OCI-LY3 (cell line): Measurements from ENCODE around the gene TRPV4.

Source experiments
- H2AFZ ChIP-seq: fragments of 200-600, 300-600 bp; shearing (Covaris generic); 2 replicates; pipeline ENCODE4 v1.6.0; 2014; ENCODE audit warnings: antibody characterized with exemption, low read depth, low read length
- H3K27ac ChIP-seq: fragments of 200-600, 300-600 bp; sonication (generic); 2 replicates; pipeline ENCODE4 v1.5.1; 2014; ENCODE audit warnings: mild to moderate bottlenecking, low read length, moderate library complexity, mixed read lengths
- H3K27me3 ChIP-seq: fragments of 200-600, 300-600 bp; sonication (generic); 2 replicates; pipeline ENCODE4 v1.6.1; 2014; ENCODE audit warnings: low read depth, low read length, mixed read lengths
- H3K36me3 ChIP-seq: fragments of 200-600, 300-600 bp; sonication (generic); replicated peaks from 2 replicates; pipeline ENCODE3; 2014; ENCODE audit warnings: low read depth, low read length, mixed read lengths
- H3K4me1 ChIP-seq: fragments of 300-600, 200-600 bp; sonication (generic); 2 replicates; pipeline ENCODE4 v1.6.1; 2014; ENCODE audit warnings: low read length, mixed read lengths
- H3K4me2 ChIP-seq: fragments of 200-600, 300-600 bp; sonication (generic); 2 replicates; pipeline ENCODE4 v1.6.1; 2014; ENCODE audit warnings: low read length, mixed read lengths
- H3K4me3 ChIP-seq: fragments of 300-600, 200-600 bp; sonication (generic); 2 replicates; pipeline ENCODE4 v1.5.1; 2014; ENCODE audit warnings: antibody characterized with exemption, mild to moderate bottlenecking, low read length, moderate library complexity
- H3K79me2 ChIP-seq: fragments of 300-600, 200-600 bp; shearing (Covaris generic); 2 replicates; pipeline ENCODE4 v1.6.1; 2014; ENCODE audit warnings: mild to moderate bottlenecking, low read length, mixed read lengths
- H3K9ac ChIP-seq: fragments of 300-600, 200-600 bp; shearing (Covaris generic); 2 replicates; pipeline ENCODE4 v1.6.0; 2014; ENCODE audit warnings: mild to moderate bottlenecking, low read length, moderate library complexity
- H3K9me3 ChIP-seq: fragments of 200-600, 300-600 bp; shearing (Covaris generic); 2 replicates; pipeline ENCODE4 v1.6.1; 2014; ENCODE audit warnings: low read length, mixed read lengths; ENCODE audit not compliant: insufficient read depth
- H4K20me1 ChIP-seq: fragments of 200-600, 300-600 bp; sonication (generic); 2 replicates; pipeline ENCODE4 v1.6.1; 2016; ENCODE audit warnings: low read length, mixed read lengths; ENCODE audit not compliant: insufficient read depth
- CTCF ChIP-seq: fragments of 200-600, 300-600 bp; sonication (generic); IDR thresholded peaks from 2 replicates; pipeline ENCODE4 v1.5.1; 2014; ENCODE audit warnings: antibody characterized with exemption, low read length, low read depth
- EZH2phosphoT487 ChIP-seq: fragments of 200-600 bp; shearing (Covaris generic); IDR thresholded peaks from 2 replicates; pipeline ENCODE4 v1.6.1; 2018; ENCODE audit warnings: antibody characterized with exemption, mixed run types, low read depth

The TRPV4 gene

GRCh38 chr12:109833307-109834189 is at the start of gene TRPV4:
Gene TRPV4 (minus strand): TSS chr12:109833398. CDS start chr12:109814796, 18,602 bp downstream.
- H3K9ac ChIP-seq = no peak within 1 kb of the TSS
- H3K9me3 ChIP-seq = no peaks in the 10 kb centered on the region
- H3K79me2 ChIP-seq = no peaks in the 10 kb centered on the region
- TF ChIP-seq EZH2phosphoT487 = no peak
- TF ChIP-seq CTCF = no peak
- no peaks in the 10 kb centered on the region for H4K20me1 ChIP-seq
- H3K4me2 ChIP-seq = no peak within 1 kb of the TSS
- H3K36me3 ChIP-seq = no peaks in the 10 kb centered on the region
- peaks cover 17% of the 10 kb centered on the region for H3K27me3 ChIP-seq
- no peak within 1 kb of the TSS for H3K27ac ChIP-seq
- no peak within 1 kb of the TSS for H3K4me3 ChIP-seq
- no peak within 1 kb of the TSS for H2AFZ ChIP-seq
- H3K4me1 ChIP-seq = no peaks in the 10 kb centered on the region

GRCh38 chr12:109881752-109882151 is 48.6 kb upstream of the TRPV4 start:
- Histone ChIP-seq H4K20me1 (no peaks in the 10 kb centered on the region), H3K27ac (no peak overlapping the region), H3K27me3 (0 out of 2 replicates have a peak, but pooled peaks cover 12% of the 10 kb centered on the region), H3K4me1 (peaks cover 28% of the 10 kb centered on the region), H3K36me3 (no peaks in the 10 kb centered on the region), H3K4me3 (no peak overlapping the region), H2AFZ (no peak overlapping the region), H3K79me2 (no peaks in the 10 kb centered on the region), H3K9me3 (no peaks in the 10 kb centered on the region), H3K4me2 (no peak overlapping the region), H3K9ac (no peak overlapping the region)
- no peak for TF ChIP-seq CTCF

- no peak for TF ChIP-seq CTCF
- TF ChIP-seq EZH2phosphoT487 = no peak
- Histone ChIP-seq H3K4me2 (peak overlapping the region; percentile 97), H3K9ac (peak overlapping the region; percentile 51), H2AFZ (peak overlapping the region; percentile 94), H3K4me1 (peaks cover 32% of the 10 kb centered on the region), H3K4me3 (peak overlapping the region; percentile 85), H3K79me2 (no peaks in the 10 kb centered on the region), H4K20me1 (no peaks in the 10 kb centered on the region), H3K9me3 (no peaks in the 10 kb centered on the region), H3K27ac (no peak overlapping the region), H3K27me3 (0 out of 2 replicates have a peak, but pooled peaks cover 12% of the 10 kb centered on the region), H3K36me3 (no peaks in the 10 kb centered on the region)
Observed at GRCh38 chr12:109880938-109881337, 47.7 kb upstream of the TRPV4 start.

- Histone ChIP-seq H2AFZ (peak within 1 kb of the TSS; percentile 94), H3K4me3 (peak within 1 kb of the TSS; percentile 95), H4K20me1 (no peaks in the 10 kb centered on the region), H3K9ac (peak within 1 kb of the TSS; percentile 64), H3K4me2 (peak within 1 kb of the TSS; percentile 97), H3K36me3 (no peaks in the 10 kb centered on the region), H3K9me3 (no peaks in the 10 kb centered on the region), H3K79me2 (no peaks in the 10 kb centered on the region), H3K27ac (no peak within 1 kb of the TSS), H3K4me1 (peaks cover 38% of the 10 kb centered on the region), H3K27me3 (peaks cover 12% of the 10 kb centered on the region; the same call in 1 of the 2 replicates)
- peak; percentile 18; the same call in 1 of the 2 replicates for TF ChIP-seq CTCF
- no peak for TF ChIP-seq EZH2phosphoT487
Observed at GRCh38 chr12:109880043-109880931, 47.1 kb upstream of the TRPV4 start, which contains the start of gene GLTP. Gene GLTP (minus strand): TSS chr12:109880541. CDS start chr12:109880374, 167 bp downstream.
